NCI-H2196 treated with DMSO at 0.1 percent for 48 hours (cell line): ENCODE results near the gene MUSK.
"Not testable (repeated sequence)": the region's sequence is repeated elsewhere in the genome, so short reads cannot be mapped to it uniquely, and the experiment has no call there.

Source experiments
- DNase-seq: peaks from one replicate; lab custom pipeline; 2025; ENCODE audit not compliant: unreplicated experiment; lab: John Stamatoyannopoulos, UW

Gene MUSK

GRCh38 chr9:110755179-110755578 lies 86.6 kb downstream of the MUSK start:
- no peak for DNase-seq

DNA sequence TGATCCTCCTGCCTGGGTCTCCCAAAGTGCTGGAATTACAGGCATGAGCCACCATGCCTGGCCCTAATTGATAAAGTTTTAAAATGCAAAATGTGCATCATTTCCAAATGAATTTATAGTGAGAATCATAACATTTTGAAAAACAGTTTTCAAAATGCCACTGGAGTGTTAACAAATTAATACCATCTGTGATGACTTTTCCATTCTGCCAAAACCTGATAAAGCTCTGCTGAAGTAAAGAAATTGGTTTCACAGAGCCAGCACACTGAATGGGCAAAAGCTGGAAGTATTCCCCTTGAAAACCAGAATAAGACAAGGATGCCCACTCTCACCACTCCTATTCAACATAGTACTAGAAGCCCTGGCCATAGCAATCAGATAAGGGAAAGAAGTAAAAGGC lies 89.6 kb downstream of the MUSK start:
- DNase-seq, result no peak

- no peak for DNase-seq
These were observed 94.2 kb downstream of the MUSK start for GRCh38 chr9:110762783-110763182.

GRCh38 chr9:110763568-110763967 lies 95.0 kb downstream of the MUSK start:
- no peak for DNase-seq

GRCh38 chr9:110764006-110764405 lies 95.4 kb downstream of the MUSK start:
- no peak for DNase-seq

GRCh38 chr9:110765926-110766325 lies 97.3 kb downstream of the MUSK start:
- DNase-seq, result no peak

DNA sequence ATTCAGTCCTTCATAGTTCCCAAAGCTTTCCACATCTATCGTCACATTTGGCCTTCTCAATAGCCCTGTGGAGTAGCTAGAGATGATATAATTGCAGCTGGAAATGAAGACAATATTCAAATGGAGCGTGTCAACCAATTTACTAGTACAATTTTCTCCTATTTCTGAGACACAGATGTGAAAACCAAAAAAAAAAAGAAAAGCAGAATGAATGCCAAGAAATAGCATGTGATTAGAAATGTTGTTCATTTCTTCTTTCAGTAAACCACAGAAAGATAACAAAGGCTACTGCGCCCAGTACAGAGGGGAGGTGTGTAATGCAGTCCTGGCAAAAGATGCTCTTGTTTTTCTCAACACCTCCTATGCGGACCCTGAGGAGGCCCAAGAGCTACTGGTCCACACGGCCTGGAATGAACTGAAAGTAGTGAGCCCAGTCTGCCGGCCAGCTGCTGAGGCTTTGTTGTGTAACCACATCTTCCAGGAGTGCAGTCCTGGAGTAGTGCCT lies 99.0 kb downstream of the MUSK start:
- no peak for DNase-seq

DNA sequence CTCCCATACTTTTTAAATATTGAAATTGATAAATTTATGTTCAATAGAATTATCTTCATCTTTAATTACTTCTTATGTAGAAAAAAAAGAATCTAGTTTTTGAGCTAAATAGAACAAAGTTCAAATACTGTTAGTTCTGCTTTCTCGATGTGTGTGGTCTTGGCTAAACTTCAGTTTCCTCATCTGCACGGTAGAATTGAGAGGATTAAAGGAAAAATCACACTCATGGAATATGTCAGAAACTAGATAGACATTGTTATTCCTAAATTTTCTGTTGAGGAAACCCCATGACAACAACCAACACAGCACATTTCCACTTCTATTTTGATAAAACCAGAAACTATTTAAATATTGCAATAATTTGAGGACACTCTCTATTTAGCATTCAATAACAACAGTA lies 100.3 kb downstream of the MUSK start:
- no peak for DNase-seq

GRCh38 chr9:110769667-110770066 lies 101.1 kb downstream of the MUSK start:
- DNase-seq, result no peak

GRCh38 chr9:110775724-110776123 lies 107.1 kb downstream of the MUSK start:
- no peak for DNase-seq

- DNase-seq, result no peak
These were observed 107.6 kb downstream of the MUSK start for GRCh38 chr9:110776221-110776620.

- DNase-seq, result no peak
These were observed 108.7 kb downstream of the MUSK start for GRCh38 chr9:110777196-110777875.

DNA sequence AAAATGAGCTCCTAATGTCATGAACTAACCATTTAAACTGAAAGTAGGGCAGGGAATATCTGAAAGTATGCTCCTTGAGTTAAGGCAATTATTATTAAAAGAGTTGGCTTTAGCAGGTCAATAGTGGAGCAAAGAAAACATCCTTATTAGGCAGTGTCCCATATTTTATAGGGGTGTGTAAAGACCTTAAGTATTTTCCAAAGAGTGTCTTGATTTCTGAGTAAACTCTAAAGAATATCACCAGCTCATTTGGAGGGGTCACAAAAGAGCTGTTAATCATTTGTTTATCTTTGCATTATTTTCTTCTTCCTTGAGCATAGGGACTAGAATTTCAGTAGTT lies 109.3 kb downstream of the MUSK start:
- DNase-seq, result no peak

GRCh38 chr9:110782701-110783100 lies 114.1 kb downstream of the MUSK start:
- no peak for DNase-seq

DNA sequence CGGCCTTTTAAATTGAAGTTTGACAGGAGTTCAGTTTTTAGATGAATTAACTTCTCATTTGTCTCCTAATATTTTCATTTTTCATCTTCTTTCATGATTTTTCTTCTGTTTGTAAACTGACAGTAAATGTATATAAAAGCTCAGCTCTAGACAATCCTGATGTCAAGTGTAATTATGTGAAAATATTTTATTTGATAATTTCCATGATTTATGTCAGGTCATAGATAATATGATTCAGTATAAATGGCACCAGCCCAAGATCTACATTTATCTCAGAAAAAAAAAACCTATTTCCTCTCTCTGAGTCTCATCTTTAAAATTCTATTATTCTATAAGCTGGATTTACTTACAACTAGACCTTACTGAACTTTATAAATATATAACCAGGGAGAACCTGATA lies 115.7 kb downstream of the MUSK start:
- DNase-seq, result no peak

GRCh38 chr9:110785166-110785565 lies 116.6 kb downstream of the MUSK start:
- DNase-seq, result no peak

DNA sequence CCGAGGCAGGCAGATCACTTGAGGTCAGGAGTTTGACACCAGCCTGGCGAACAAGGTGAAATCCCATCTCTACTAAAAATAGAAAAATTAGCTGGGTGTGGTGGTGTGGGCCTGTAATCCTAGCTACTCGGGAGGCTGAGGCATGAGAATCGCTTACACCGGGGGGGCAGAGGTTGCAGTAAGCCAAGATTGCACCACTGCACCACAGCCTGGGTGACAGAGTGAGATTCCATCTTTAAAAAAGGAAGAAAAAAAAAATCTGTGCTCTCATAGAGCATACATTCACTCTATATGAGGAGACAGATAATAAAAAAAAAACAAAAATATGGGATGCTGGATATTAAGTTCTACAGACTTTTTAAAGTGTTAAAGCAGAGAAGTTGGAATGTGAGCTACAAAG lies 119.8 kb downstream of the MUSK start:
- DNase-seq, result not testable (repeated sequence)

- DNase-seq, result no peak
These were observed 120.3 kb downstream of the MUSK start for GRCh38 chr9:110788871-110789270.

DNA sequence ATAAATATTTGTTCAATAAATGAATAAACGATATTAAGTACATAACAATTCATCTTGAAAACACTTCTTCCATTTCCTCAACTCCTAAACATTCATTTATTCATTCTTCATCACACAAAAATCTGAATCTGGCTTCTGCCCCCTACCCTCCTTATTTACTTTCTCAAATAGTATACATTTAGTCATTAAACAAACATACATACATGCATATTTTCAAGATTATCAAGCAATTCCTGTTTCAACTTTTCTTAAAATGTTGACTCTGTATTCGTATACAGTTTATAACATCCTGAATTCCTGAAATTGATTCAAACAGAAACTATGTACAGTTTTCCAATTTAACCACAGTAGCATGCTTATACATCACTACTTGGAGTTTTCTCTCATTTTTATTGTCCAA lies 129.0 kb downstream of the MUSK start:
- DNase-seq, result no peak

DNA sequence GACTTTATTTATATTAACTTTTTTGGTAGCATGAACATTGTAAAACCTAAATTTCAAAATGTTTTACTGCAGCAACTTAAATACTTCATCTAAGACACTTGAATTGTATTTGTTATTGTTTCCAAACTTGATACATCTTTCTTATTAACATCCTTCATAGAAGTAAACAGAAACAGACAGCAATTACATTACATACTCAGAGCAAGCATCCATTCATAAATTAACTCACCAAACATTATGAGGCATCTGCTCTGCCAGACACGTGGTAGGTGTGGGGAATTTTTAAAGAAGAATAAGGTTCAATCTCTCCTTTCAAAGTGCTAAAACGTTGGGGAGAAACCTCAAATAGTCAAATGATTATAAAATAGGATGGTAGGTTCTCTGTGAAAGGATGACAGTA lies 130.8 kb downstream of the MUSK start:
- DNase-seq, result no peak

- DNase-seq, result no peak
These were observed 132.8 kb downstream of the MUSK start for GRCh38 chr9:110801426-110801825.

- no peak for DNase-seq
These were observed 133.9 kb downstream of the MUSK start for GRCh38 chr9:110802416-110803035.
